GM12878 (cell line): ENCODE results near the gene FMNL2. TPM values are rescaled to one million over a fixed set of nuclear protein-coding genes. Genes with fewer than 3 reads are reported as not detected.

ENCODE experiments used
- CHD1 ChIP-seq: IDR thresholded peaks from 2 replicates; pipeline ENCODE4 v1.6.1; 2012; ENCODE audit warnings: low read depth, low read length, improper control_type of control experiment
- HDAC2 ChIP-seq: fragments of 200-600 bp; sonication (generic); IDR thresholded peaks from 2 replicates; pipeline ENCODE4 v1.6.1; 2017
- IKZF1 ChIP-seq: fragments of 450-650 bp; conservative IDR thresholded peaks from 2 replicates; pipeline ENCODE4 v1.6.1; 2017; ENCODE audit warnings: antibody characterized with exemption, mild to moderate bottlenecking
- IKZF2 ChIP-seq, 2 experiments: fragments of 450-650 bp; IDR thresholded peaks; 2 replicates each; pipeline ENCODE4 v1.6.1; 2017; ENCODE audit warnings: mild to moderate bottlenecking in 2 of 2, moderate library complexity in 2 of 2
- IRF4 ChIP-seq: IDR thresholded peaks from 2 replicates; pipeline ENCODE4 v1.6.1; 2011; ENCODE audit warnings: low read depth, low read length
- MTA2 ChIP-seq: fragments of 450-650 bp; IDR thresholded peaks from 2 replicates; pipeline ENCODE4 v1.6.1; 2016; ENCODE audit warnings: low read depth, mild to moderate bottlenecking, moderate library complexity
- MTA3 ChIP-seq: IDR thresholded peaks from 2 replicates; pipeline ENCODE4 v1.6.1; 2012; ENCODE audit warnings: low read length, inconsistent platforms, borderline replicate concordance
- PAX5 ChIP-seq: IDR thresholded peaks from 2 replicates; pipeline ENCODE4 v1.6.1; 2011; ENCODE audit warnings: low read depth, low read length, borderline replicate concordance
- POU2F2 ChIP-seq: IDR thresholded peaks from 3 replicates; pipeline ENCODE4 v1.6.1; 2011; ENCODE audit warnings: low read depth, mild to moderate bottlenecking, low read length, borderline replicate concordance
- RAD21 ChIP-seq: IDR thresholded peaks from 2 replicates; pipeline ENCODE4 v1.6.1; 2011; ENCODE audit warnings: mild to moderate bottlenecking, low read depth, low read length, moderate library complexity; ENCODE audit not compliant: insufficient read depth
- RB1 ChIP-seq: fragments of 450-650 bp; formaldehyde crosslinking; IDR thresholded peaks from 2 replicates; pipeline ENCODE4 v1.6.1; 2017; ENCODE audit warnings: mild to moderate bottlenecking, borderline replicate concordance
- SMARCA5 ChIP-seq: fragments of 450-650 bp; IDR thresholded peaks from 2 replicates; pipeline ENCODE4 v1.6.1; 2017; ENCODE audit warnings: mild to moderate bottlenecking
- SP1 ChIP-seq: IDR thresholded peaks from one replicate; pipeline ENCODE4 v1.6.1; 2011; ENCODE audit warnings: low read depth, low read length
- SPI1 ChIP-seq: IDR thresholded peaks from 2 replicates; pipeline ENCODE4 v1.6.1; 2011; ENCODE audit warnings: low read depth, mild to moderate bottlenecking, low read length, moderate library complexity, borderline replicate concordance; ENCODE audit not compliant: insufficient read depth
- STAT1 ChIP-seq: fragments of 450-650 bp; conservative IDR thresholded peaks from 2 replicates; pipeline ENCODE4 v1.6.1; 2014; ENCODE audit warnings: antibody characterized with exemption, mild to moderate bottlenecking
- TBL1XR1 ChIP-seq: IDR thresholded peaks from 2 replicates; pipeline ENCODE4 v1.6.1; 2012; ENCODE audit warnings: low read depth, low read length, improper control_type of control experiment
- ZNF384 ChIP-seq: IDR thresholded peaks from 2 replicates; pipeline ENCODE4 v1.6.1; 2012; ENCODE audit warnings: low read depth, mild to moderate bottlenecking, low read length, improper control_type of control experiment, borderline replicate concordance
- ZNF622 ChIP-seq: fragments of 450-650 bp; IDR thresholded peaks from 2 replicates; pipeline ENCODE4 v1.6.1; 2017; ENCODE audit warnings: mild to moderate bottlenecking, inconsistent platforms
- polyA plus RNA-seq, 11 experiments: library from polyadenylated mRNA; depleted of rRNA in 4 of 11; unstranded in 6 of 11; stranded (reverse) in 5 of 11; fragments of >200 nt; fragmentation: Nextera tagmentation in 4 of 11; fragmentation: Illumina TruSeq in 1 of 11; extraction: Ambion mirVana in 4 of 11; extraction: Trizol in 1 of 11; gene quantifications; 1 replicate in 1 of 11; 2 replicates in 10 of 11; pipeline versions ENCODE4 v1.2.1 to v1.2.3, GENCODE V29; 2011 to 2016; ENCODE audit warnings: inconsistent platforms in 2 of 11, missing spikeins in 2 of 11, low read depth in 1 of 11
- total RNA-seq, 4 experiments: library from RNA; depleted of rRNA in 3 of 4; stranded (reverse); fragments of >200 nt in 3 of 4; fragmentation: Illumina TruSeq in 1 of 4; extraction: Trizol in 1 of 4; gene quantifications; 2 replicates each; pipeline versions ENCODE4 v1.2.1 to v1.2.3, GENCODE V29; 2013 to 2021
- TF ChIP-seq, protein P1 (sequence below): fragments of 450-650 bp; IDR thresholded peaks from 2 replicates; pipeline ENCODE4 v1.6.1; 2016; ENCODE audit warnings: mild to moderate bottlenecking
- TF ChIP-seq, protein P2 (sequence below): IDR thresholded peaks from 2 replicates; pipeline ENCODE4 v1.6.1; 2012; ENCODE audit warnings: low read depth, low read length, improper control_type of control experiment
- TF ChIP-seq, protein P3 (sequence below): fragments of 450-650 bp; IDR thresholded peaks from 2 replicates; pipeline ENCODE4 v1.6.1; 2016; ENCODE audit warnings: mild to moderate bottlenecking
- TF ChIP-seq, protein P4 (sequence below): IDR thresholded peaks from 2 replicates; pipeline ENCODE4 v1.6.1; 2011; ENCODE audit warnings: mild to moderate bottlenecking, low read depth, low read length, moderate library complexity; ENCODE audit not compliant: insufficient replicate concordance
- TF ChIP-seq, protein P5 (sequence below): fragments of 450-650 bp; IDR thresholded peaks from 2 replicates; pipeline ENCODE4 v1.6.1; 2017; ENCODE audit warnings: low read depth, mild to moderate bottlenecking, moderate library complexity

The FMNL2 gene
- total and polyA plus RNA-seq, 10 of the 15 experiments (the other 5 are each of a cell fraction or from before 2014, with no cell fraction given) = 0.13 to 9.9 (median 0.35) TPM

DNA sequence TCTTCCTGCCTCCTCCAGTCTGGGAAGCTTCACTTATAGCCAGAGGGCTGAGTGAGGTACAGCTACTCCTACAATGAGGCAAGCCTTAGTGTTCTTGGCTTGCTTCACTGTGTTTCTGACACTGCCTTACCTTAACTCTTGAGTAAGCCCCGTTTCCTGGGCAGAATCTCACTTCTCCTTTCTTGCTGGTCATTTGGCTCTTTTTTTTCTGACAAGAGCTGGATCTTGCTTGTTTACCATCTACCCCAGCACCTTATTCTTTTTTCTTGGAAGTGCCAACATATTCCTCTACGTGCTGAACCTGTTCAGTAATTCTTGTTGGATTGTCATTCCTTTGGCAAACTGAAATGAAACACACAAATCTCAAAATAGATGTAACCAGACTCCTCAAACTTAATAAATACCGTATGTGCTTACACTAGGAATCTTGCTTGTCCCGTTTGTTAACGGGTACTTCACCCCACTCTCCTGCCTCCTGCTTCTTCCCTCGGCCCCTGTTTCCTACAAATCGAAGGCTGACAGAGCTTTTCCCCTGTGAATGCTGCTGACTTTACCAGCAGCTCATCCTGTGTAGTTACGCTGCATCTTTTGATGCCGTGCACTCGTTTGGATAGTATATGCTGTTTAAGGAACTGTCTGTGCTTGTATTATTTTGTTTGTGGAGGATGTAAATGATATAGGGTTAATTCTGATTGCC, 132.2 kb downstream of the FMNL2 start (continued):
- TF ChIP-seq RAD21 (no peak), PAX5 (peak; percentile 67; the same call in 1 of the 2 replicates), ZNF384 (peak; percentile 79; the same call in 1 of the 2 replicates), SPI1 (peak; percentile 97), MTA2 (peak; percentile 62), ZNF622 (no peak), MTA3 (no peak), SP1 (peak; percentile 18), CHD1 (no peak), SMARCA5 (peak; percentile 76), RB1 (no peak), IKZF1 (peak; percentile 65), STAT1 (no peak), POU2F2 (peak; percentile 36; the same call in 1 of the 3 replicates), IKZF2 (IDR thresholded peaks at IDR 0.05) (peak; percentile 83), TBL1XR1 (no peak), IRF4 (peak; percentile 84), HDAC2 (no peak)
- TF ChIP-seq, protein P1, sequence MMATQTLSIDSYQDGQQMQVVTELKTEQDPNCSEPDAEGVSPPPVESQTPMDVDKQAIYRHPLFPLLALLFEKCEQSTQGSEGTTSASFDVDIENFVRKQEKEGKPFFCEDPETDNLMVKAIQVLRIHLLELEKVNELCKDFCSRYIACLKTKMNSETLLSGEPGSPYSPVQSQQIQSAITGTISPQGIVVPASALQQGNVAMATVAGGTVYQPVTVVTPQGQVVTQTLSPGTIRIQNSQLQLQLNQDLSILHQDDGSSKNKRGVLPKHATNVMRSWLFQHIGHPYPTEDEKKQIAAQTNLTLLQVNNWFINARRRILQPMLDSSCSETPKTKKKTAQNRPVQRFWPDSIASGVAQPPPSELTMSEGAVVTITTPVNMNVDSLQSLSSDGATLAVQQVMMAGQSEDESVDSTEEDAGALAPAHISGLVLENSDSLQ = no peak
- TF ChIP-seq, protein P2, sequence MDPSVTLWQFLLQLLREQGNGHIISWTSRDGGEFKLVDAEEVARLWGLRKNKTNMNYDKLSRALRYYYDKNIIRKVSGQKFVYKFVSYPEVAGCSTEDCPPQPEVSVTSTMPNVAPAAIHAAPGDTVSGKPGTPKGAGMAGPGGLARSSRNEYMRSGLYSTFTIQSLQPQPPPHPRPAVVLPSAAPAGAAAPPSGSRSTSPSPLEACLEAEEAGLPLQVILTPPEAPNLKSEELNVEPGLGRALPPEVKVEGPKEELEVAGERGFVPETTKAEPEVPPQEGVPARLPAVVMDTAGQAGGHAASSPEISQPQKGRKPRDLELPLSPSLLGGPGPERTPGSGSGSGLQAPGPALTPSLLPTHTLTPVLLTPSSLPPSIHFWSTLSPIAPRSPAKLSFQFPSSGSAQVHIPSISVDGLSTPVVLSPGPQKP = no peak
- TF ChIP-seq, protein P3, sequence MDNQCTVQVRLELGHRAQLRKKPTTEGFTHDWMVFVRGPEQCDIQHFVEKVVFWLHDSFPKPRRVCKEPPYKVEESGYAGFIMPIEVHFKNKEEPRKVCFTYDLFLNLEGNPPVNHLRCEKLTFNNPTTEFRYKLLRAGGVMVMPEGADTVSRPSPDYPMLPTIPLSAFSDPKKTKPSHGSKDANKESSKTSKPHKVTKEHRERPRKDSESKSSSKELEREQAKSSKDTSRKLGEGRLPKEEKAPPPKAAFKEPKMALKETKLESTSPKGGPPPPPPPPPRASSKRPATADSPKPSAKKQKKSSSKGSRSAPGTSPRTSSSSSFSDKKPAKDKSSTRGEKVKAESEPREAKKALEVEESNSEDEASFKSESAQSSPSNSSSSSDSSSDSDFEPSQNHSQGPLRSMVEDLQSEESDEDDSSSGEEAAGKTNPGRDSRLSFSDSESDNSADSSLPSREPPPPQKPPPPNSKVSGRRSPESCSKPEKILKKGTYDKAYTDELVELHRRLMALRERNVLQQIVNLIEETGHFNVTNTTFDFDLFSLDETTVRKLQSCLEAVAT = peak; percentile 89
- TF ChIP-seq, protein P4, sequence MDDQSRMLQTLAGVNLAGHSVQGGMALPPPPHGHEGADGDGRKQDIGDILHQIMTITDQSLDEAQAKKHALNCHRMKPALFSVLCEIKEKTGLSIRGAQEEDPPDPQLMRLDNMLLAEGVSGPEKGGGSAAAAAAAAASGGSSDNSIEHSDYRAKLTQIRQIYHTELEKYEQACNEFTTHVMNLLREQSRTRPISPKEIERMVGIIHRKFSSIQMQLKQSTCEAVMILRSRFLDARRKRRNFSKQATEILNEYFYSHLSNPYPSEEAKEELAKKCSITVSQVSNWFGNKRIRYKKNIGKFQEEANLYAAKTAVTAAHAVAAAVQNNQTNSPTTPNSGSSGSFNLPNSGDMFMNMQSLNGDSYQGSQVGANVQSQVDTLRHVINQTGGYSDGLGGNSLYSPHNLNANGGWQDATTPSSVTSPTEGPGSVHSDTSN = no peak
- TF ChIP-seq, protein P5, sequence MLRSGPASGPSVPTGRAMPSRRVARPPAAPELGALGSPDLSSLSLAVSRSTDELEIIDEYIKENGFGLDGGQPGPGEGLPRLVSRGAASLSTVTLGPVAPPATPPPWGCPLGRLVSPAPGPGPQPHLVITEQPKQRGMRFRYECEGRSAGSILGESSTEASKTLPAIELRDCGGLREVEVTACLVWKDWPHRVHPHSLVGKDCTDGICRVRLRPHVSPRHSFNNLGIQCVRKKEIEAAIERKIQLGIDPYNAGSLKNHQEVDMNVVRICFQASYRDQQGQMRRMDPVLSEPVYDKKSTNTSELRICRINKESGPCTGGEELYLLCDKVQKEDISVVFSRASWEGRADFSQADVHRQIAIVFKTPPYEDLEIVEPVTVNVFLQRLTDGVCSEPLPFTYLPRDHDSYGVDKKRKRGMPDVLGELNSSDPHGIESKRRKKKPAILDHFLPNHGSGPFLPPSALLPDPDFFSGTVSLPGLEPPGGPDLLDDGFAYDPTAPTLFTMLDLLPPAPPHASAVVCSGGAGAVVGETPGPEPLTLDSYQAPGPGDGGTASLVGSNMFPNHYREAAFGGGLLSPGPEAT = peak; percentile 78
